ENCODE results near the gene ANAPC15. TPM values are rescaled to one million over a fixed set of nuclear protein-coding genes. Genes with fewer than 3 reads are reported as not detected.
A peak's percentile ranks its signal among the peaks of the same experiment; 100 is the strongest.

Gene ANAPC15
- total and polyA plus RNA-seq, 9 of the 15 experiments (the other 6 are each of a cell fraction or from before 2014, with no cell fraction given), result 53.0 to 254 (median 75.7) TPM

- TF ChIP-seq HDGF (IDR thresholded peaks at IDR 0.05) (no peak), ELF4 (CRISPR knock-in tag; IDR thresholded peaks at IDR 0.05) (peak; percentile 47; the same call in 1 of the 2 replicates), MCM7 (IDR thresholded peaks at IDR 0.05) (no peak), L3MBTL2 (IDR thresholded peaks at IDR 0.05) (peak; percentile 51; the same call in 1 of the 2 replicates), KLF6 (CRISPR knock-in tag; IDR thresholded peaks at IDR 0.05; ENCODE audit: borderline replicate concordance) (peak; percentile 86), SIN3B (IDR thresholded peaks at IDR 0.05; ENCODE audit: low read depth) (peak; percentile 47; the same call in 1 of the 2 replicates), ZNF449 (CRISPR knock-in tag; IDR thresholded peaks at IDR 0.05) (no peak), FOXP1 (CRISPR knock-in tag; IDR thresholded peaks at IDR 0.05) (0 out of 2 replicates have a peak, but pooled peaks have one; percentile 60), OTX1 (CRISPR knock-in tag; IDR thresholded peaks at IDR 0.05) (no peak), RB1 (IDR thresholded peaks at IDR 0.05; ENCODE audit: low read depth) (peak; percentile 85), BRF1 (IDR thresholded peaks at IDR 0.05; ENCODE audit: borderline replicate concordance, extremely low read depth, insufficient read length) (no peak), UBTF (IDR thresholded peaks at IDR 0.05; ENCODE audit: borderline replicate concordance in 1 of 2, low read depth in 2 of 2, low read length in 2 of 2) (no peak), FOXM1 (IDR thresholded peaks at IDR 0.05; ENCODE audit: low read depth) (peak; percentile 61; the same call in 1 of the 2 replicates), FOXM1 (CRISPR knock-in tag; IDR thresholded peaks at IDR 0.05; ENCODE audit: low read depth) (no peak), CHCHD3 (CRISPR knock-in tag; IDR thresholded peaks at IDR 0.05) (no peak), HCFC1 (IDR thresholded peaks at IDR 0.05; ENCODE audit: low read depth, low read length) (peak; percentile 71), MLLT1 (IDR thresholded peaks at IDR 0.05) (0 out of 4 replicates have a peak, but pooled peaks of 1 of the 2 experiments have one; percentile 50), NKRF (IDR thresholded peaks at IDR 0.05; ENCODE audit: borderline replicate concordance) (no peak; the same call in 1 of the 2 replicates), PPARD (CRISPR knock-in tag; IDR thresholded peaks at IDR 0.05) (no peak), THAP7 (CRISPR knock-in tag; IDR thresholded peaks at IDR 0.05) (no peak)
Observed at GRCh38 chr11:72112143-72112977, at the start of gene ANAPC15 (continued).
